Stomach (tissue), 9 donors: ENCODE measurements around the gene ALG1. TPM values are rescaled to one million over a fixed set of nuclear protein-coding genes. Genes with fewer than 3 reads are reported as not detected.

Experiments
- DNase-seq, 2 donors: peaks; one replicate each; pipeline versions ENCODE4 v3.0.0 to v3.0.0-alpha.2; 2013 to 2019
- H3K27ac ChIP-seq, 5 donors: fragments of 200-600 bp in 4 of 5; sonication (generic) in 4 of 5; one replicate each; pipeline ENCODE4 v1.5.1; 2013 to 2019; ENCODE audit warnings: mild to moderate bottlenecking in 1 of 5, moderate library complexity in 1 of 5
- H3K27me3 ChIP-seq, 3 donors: fragments of 200-600 bp; sonication (generic); one replicate each; pipeline ENCODE4 v1.5.1; 2017 to 2019; ENCODE audit warnings: mixed run types in 1 of 3
- H3K36me3 ChIP-seq, 4 donors: fragments of 200-600 bp; sonication (generic); 1 replicate in 3 of 4; 2 replicates in 1 of 4; pipeline ENCODE4 v1.5.1; 2016 to 2019
- H3K4me1 ChIP-seq, 4 donors: fragments of 200-600 bp; sonication (generic); one replicate each; pipeline ENCODE4 v1.5.1; 2016 to 2019
- H3K4me3 ChIP-seq, 4 donors: fragments of 200-600 bp; sonication (generic) in 3 of 4; one replicate each; pipeline ENCODE4 v1.5.1; 2016 to 2019; ENCODE audit warnings: mild to moderate bottlenecking in 1 of 4
- H3K9me3 ChIP-seq, 4 donors: fragments of 200-600 bp; sonication (generic); one replicate each; pipeline ENCODE4 v1.5.1; 2016 to 2019
- EP300 ChIP-seq: sonication (generic); formaldehyde crosslinking; IDR thresholded peaks from one replicate; pipeline ENCODE4 v1.6.1; 2017; ENCODE audit warnings: antibody characterized with exemption
- POLR2A ChIP-seq, 4 donors: fragments of 450-650 bp; IDR thresholded peaks; one replicate each; pipeline ENCODE4 v1.6.1; 2016; ENCODE audit warnings: antibody characterized with exemption in 4 of 4, control low read depth in 2 of 4, mild to moderate bottlenecking in 1 of 4, moderate library complexity in 1 of 4
- POLR2AphosphoS5 ChIP-seq, 3 donors: sonication (generic); formaldehyde crosslinking; IDR thresholded peaks; one replicate each; pipeline ENCODE4 v1.6.1; 2016; ENCODE audit warnings: antibody characterized with exemption in 3 of 3
- WGBS, 5 donors: extraction: QIAGEN DNeasy Blood & Tissue Kit in 3 of 5; methylation state at CpG; one replicate each; pipeline versions ENCODE4 v1.1.5 to v1.1.7; 2013 to 2018; 5-methylcytosine and 5-hydroxymethylcytosine counted together
- intact Hi-C: fragments of 100-400 bp; cut with DNase I; formaldehyde crosslinking; loops from one replicate; pipeline ENCODE4 v1.15.1; 2023; ENCODE audit warnings: low total_unique reads
- polyA plus RNA-seq, 3 donors: library from polyadenylated mRNA; stranded (reverse); fragments of 200-250 nt; gene quantifications; one replicate each; pipeline ENCODE4 v1.2.3, GENCODE V29; 2013
- total RNA-seq, 5 donors: library from RNA; depleted of rRNA; stranded (reverse); fragments of >200 nt; gene quantifications; one replicate each; pipeline versions ENCODE4 v1.1.0 to v1.2.3, GENCODE V29; 2014 to 2016
- TF ChIP-seq, protein P1 (sequence below), 7 experiments: fragments of 450-650 bp in 4 of 7; fragments of 200-600 bp in 3 of 7; sonication (generic) in 3 of 7; IDR thresholded peaks; one replicate each; pipeline ENCODE4 v1.5.1; 2016 to 2019; ENCODE audit warnings: antibody characterized with exemption in 7 of 7, control low read depth in 2 of 7, mild to moderate bottlenecking in 1 of 7
- donor health status: healthy with polysubstance abuse.
- donor health status: Bipolar disorder and iron deficiency.
- donor health status: healthy.

ALG1 gene
- total and polyA plus RNA-seq, 8 donors, result 4.5 to 53.9 (median 17.6) TPM

DNA sequence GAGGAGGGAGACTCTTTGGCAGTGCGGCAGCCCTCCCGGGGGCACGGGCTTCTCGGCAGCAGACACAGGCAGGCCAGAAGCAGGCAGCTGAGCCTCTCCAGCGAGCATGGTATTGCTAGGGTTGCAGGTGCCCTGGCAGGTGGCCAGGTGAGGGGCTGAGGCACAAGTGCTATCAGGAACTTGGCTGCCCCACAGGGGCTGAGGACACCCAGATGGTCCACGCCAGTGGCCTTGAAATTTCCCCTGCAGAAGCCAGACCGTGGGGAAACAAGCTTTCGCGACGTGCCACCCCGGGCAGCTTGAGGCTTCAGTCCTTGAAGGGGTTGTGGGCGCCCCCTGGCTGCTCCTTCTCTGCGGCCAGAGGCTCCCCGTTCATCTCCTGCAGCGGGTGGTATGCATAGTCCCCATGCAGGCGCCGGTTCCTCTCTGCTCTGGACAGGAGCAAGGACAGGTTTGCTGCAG lies 46.4 kb upstream of the ALG1 start:
- DNase-seq, result peak; percentile 49 to 75
- WGBS, 5 donors, result 28 to 40% (median 33%) methylated on average over 6 to 17 of the region's 17 CpGs
- peaks cover 18 to 43% (median 38%) of the 10 kb centered on the region in 4 donors for H3K36me3 ChIP-seq
- TF ChIP-seq, protein P1, sequence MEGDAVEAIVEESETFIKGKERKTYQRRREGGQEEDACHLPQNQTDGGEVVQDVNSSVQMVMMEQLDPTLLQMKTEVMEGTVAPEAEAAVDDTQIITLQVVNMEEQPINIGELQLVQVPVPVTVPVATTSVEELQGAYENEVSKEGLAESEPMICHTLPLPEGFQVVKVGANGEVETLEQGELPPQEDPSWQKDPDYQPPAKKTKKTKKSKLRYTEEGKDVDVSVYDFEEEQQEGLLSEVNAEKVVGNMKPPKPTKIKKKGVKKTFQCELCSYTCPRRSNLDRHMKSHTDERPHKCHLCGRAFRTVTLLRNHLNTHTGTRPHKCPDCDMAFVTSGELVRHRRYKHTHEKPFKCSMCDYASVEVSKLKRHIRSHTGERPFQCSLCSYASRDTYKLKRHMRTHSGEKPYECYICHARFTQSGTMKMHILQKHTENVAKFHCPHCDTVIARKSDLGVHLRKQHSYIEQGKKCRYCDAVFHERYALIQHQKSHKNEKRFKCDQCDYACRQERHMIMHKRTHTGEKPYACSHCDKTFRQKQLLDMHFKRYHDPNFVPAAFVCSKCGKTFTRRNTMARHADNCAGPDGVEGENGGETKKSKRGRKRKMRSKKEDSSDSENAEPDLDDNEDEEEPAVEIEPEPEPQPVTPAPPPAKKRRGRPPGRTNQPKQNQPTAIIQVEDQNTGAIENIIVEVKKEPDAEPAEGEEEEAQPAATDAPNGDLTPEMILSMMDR (IDR thresholded peaks at IDR 0.05), result peak in 1 of 7 experiments; percentile 27
- TF ChIP-seq POLR2AphosphoS5 (IDR thresholded peaks at IDR 0.05), result no peak
- peaks cover 0 to 17% (median 0%) of the 10 kb centered on the region in 3 donors for H3K27me3 ChIP-seq
- H3K9me3 ChIP-seq, result no peaks in the 10 kb centered on the region
- H3K4me1 ChIP-seq, result peaks cover 11 to 21% (median 14%) of the 10 kb centered on the region in 4 donors
- H3K4me3 ChIP-seq, result peak overlapping the region in 1 of 4 donors; percentile 9
- intact Hi-C loops, result no loop called here
- H3K27ac ChIP-seq, result peak overlapping the region in 4 of 5 donors; percentile 4 to 61 (median 46)

DNA sequence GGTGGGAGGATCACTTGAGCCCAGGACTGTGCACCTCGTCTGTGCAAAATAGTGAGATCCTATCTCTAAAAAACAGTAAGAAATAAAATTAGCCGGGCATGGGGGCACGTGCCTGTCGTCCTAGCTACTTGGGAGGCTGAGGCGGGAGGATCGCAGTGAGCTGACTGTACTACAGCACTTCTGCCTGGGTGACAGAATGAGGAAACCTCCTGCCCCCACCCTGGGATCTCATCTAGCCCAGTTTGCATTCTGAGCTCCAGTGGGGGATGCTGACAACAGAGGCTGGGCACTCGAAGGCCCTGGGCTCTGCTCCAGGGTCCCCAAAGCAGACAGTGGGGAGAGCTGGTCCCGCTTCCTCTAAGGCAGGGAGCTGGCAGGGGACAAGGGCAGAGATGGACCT lies 45.0 kb upstream of the ALG1 start:
- intact Hi-C loops, result no loop called here
- TF ChIP-seq, protein P1 (IDR thresholded peaks at IDR 0.05), result no peak
- TF ChIP-seq EP300 (no peak), POLR2AphosphoS5 (IDR thresholded peaks at IDR 0.05) (no peak), POLR2A (IDR thresholded peaks at IDR 0.05) (no peak)
- Histone ChIP-seq H3K4me3 (no peak overlapping the region), H3K27me3 (peaks cover 0 to 7% (median 0%) of the 10 kb centered on the region in 3 donors), H3K4me1 (peaks cover 11 to 24% (median 14%) of the 10 kb centered on the region in 4 donors), H3K27ac (no peak overlapping the region), H3K36me3 (peaks cover 18 to 53% (median 49%) of the 10 kb centered on the region in 4 donors), H3K9me3 (no peaks in the 10 kb centered on the region)
- WGBS, 5 donors, result 87 to 95% (median 92%) methylated on average over 8 of the region's 8 CpGs
- no peak for DNase-seq

DNA sequence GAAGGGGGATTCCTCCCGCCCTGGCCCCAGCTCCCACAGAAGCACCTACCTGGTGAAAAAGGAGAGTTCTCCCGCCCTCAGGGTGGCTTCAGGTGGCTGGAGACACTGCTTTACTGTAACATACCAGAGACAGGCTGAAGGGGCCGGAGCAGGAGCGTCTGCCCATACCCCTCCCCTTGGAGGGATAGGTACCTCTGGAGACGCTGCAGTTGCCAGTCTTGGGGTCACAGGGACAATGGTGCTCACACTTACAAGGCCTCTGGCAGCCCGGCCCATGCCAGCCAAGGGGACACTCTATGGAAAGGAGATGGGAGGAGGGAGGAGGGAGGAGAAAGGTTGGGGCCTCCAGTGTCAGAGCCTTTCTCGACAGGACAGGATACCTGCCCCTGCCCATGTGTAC lies 44.6 kb upstream of the ALG1 start:
- Histone ChIP-seq H3K4me1 (peaks cover 11 to 27% (median 16%) of the 10 kb centered on the region in 4 donors), H3K27ac (no peak overlapping the region), H3K4me3 (no peak overlapping the region), H3K9me3 (no peaks in the 10 kb centered on the region), H3K36me3 (peaks cover 18 to 56% (median 50%) of the 10 kb centered on the region in 4 donors), H3K27me3 (peaks cover 0 to 2% (median 0%) of the 10 kb centered on the region in 3 donors)
- no peak for DNase-seq
- TF ChIP-seq, protein P1 (IDR thresholded peaks at IDR 0.05), result no peak
- TF ChIP-seq POLR2A (IDR thresholded peaks at IDR 0.05) (no peak), EP300 (no peak), POLR2AphosphoS5 (IDR thresholded peaks at IDR 0.05) (no peak)
- intact Hi-C loops, result no loop called here
- WGBS, 5 donors, result 89 to 97% (median 91%) methylated on average over 7 of the region's 7 CpGs

DNA sequence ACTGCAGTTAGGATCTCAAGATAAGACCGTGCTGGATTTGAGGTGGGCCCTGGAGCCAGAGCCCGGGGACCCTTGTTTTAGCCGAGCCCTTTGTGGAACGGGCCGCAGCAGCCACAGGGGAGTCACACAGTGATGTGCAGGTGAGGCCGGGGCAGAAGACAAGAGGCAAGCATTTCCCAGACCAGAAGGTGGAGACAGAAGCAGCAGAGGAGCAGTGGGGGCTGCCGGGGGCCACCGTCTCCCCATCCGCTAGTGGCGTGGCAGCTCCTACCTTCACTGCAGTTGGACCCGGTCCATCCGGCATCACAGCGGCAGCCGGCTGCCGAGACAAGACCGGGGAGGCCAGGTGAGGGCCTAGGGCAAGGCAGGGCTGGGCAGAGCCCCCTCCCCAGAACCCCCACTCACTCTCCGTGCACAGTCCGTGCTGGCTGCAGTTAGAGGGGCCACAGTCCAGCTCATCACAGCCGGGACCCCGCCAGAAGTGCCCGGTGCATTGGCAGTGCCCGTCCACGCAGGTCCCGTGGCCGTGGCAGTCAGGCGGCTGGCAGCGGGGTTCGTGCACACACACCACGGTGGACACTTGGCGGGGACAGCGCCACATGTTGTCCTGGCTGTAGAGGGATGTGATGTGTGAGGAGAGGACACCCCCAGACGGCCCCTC lies 43.9 kb upstream of the ALG1 start:
- no peaks in the 10 kb centered on the region for H3K9me3 ChIP-seq
- H3K36me3 ChIP-seq, result peaks cover 18 to 56% (median 50%) of the 10 kb centered on the region in 4 donors
- peaks cover 15 to 33% (median 21%) of the 10 kb centered on the region in 4 donors for H3K4me1 ChIP-seq
- no peak for TF ChIP-seq POLR2A (IDR thresholded peaks at IDR 0.05)
- no peak for TF ChIP-seq EP300
- TF ChIP-seq, protein P1 (IDR thresholded peaks at IDR 0.05), result no peak
- no peak for TF ChIP-seq POLR2AphosphoS5 (IDR thresholded peaks at IDR 0.05)
- no peaks in the 10 kb centered on the region for H3K27me3 ChIP-seq
- no peak for DNase-seq
- 94 to 96% (median 95%) methylated on average over 7 to 32 of the region's 32 CpGs for WGBS, 5 donors
- H3K27ac ChIP-seq, result no peak overlapping the region
- intact Hi-C loops, result no loop called here
- no peak overlapping the region for H3K4me3 ChIP-seq
